ENCODE results near the gene RAP1GAP2.

DNA sequence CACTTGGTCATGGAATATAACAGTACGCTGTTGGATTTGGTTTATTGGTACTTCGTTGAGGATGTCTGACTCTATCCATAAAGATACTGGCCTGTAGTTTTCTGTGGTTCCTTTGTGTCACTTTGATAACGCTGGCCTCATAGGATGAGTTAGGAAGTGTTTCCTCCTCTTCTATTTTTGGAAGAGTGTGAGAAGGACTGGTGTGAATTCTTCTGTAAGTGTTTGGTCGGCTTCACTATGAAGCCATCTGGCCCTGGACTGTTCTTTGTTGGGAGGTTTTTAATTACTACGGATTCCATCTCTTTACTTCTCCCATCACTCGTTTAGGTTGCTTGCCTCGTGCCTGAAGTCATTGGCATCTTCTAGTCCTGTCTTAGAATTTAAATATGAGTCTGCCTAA, 149.9 kb downstream of the RAP1GAP2 start:
- TF ChIP-seq, protein P1, sequence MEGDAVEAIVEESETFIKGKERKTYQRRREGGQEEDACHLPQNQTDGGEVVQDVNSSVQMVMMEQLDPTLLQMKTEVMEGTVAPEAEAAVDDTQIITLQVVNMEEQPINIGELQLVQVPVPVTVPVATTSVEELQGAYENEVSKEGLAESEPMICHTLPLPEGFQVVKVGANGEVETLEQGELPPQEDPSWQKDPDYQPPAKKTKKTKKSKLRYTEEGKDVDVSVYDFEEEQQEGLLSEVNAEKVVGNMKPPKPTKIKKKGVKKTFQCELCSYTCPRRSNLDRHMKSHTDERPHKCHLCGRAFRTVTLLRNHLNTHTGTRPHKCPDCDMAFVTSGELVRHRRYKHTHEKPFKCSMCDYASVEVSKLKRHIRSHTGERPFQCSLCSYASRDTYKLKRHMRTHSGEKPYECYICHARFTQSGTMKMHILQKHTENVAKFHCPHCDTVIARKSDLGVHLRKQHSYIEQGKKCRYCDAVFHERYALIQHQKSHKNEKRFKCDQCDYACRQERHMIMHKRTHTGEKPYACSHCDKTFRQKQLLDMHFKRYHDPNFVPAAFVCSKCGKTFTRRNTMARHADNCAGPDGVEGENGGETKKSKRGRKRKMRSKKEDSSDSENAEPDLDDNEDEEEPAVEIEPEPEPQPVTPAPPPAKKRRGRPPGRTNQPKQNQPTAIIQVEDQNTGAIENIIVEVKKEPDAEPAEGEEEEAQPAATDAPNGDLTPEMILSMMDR (IDR thresholded peaks at IDR 0.05): no peak
- TF ChIP-seq NRF1 (IDR thresholded peaks at IDR 0.05; ENCODE audit: low read depth, low read length) (no peak), POLR2AphosphoS5 (IDR thresholded peaks at IDR 0.05; ENCODE audit: low read depth, low read length) (no peak)

All from SK-N-SH (cell line).